Liver (tissue), 6 donors: ENCODE measurements around the gene NLGN3. TPM values are rescaled to one million over a fixed set of nuclear protein-coding genes. Genes with fewer than 3 reads are reported as not detected.

Experiments used
- FOXA2 ChIP-seq: IDR thresholded peaks from 2 replicates; pipeline ENCODE4 v1.6.1; 2016; ENCODE audit warnings: antibody characterized with exemption
- GABPA ChIP-seq, 2 donors: IDR thresholded peaks in 1 of 2; conservative IDR thresholded peaks in 1 of 2; 2 replicates each; pipeline ENCODE4 v1.6.1; 2016; ENCODE audit warnings: antibody characterized with exemption in 2 of 2, mild to moderate bottlenecking in 1 of 2, moderate library complexity in 1 of 2
- HNF4G ChIP-seq: IDR thresholded peaks from 2 replicates; pipeline ENCODE4 v1.6.1; 2016; ENCODE audit warnings: antibody characterized with exemption
- polyA plus RNA-seq, 2 donors: library from polyadenylated mRNA; stranded (reverse) in 1 of 2; unstranded in 1 of 2; fragments of 200-250 nt in 1 of 2; fragments of >200 nt in 1 of 2; fragmentation: Nextera tagmentation in 1 of 2; extraction: Ambion mirVana in 1 of 2; gene quantifications; one replicate each; pipeline versions ENCODE4 v1.2.1 to v1.2.3, GENCODE V29; 2013 to 2015
- small RNA-seq: library from RNA; depleted of rRNA; stranded (forward); fragments of <200 nt; gene quantifications from one replicate; pipeline ENCODE3, GENCODE V24; 2014
- total RNA-seq, 2 donors: library from RNA; depleted of rRNA; stranded (reverse); fragments of >200 nt; gene quantifications; one replicate each; pipeline ENCODE4 v1.2.3, GENCODE V29; 2014
- TF ChIP-seq, protein P1 (sequence below): IDR thresholded peaks from 2 replicates; pipeline ENCODE4 v1.6.1; 2016; ENCODE audit warnings: antibody characterized with exemption
- TF ChIP-seq, protein P2 (sequence below): fragments of 150-350 bp; IDR thresholded peaks from 2 replicates; pipeline ENCODE4 v1.5.1; 2017; ENCODE audit warnings: improper control_type of control experiment, low read depth, low read length; ENCODE audit not compliant: missing input control
- donor health status: healthy.
- donor health status: healthy.
- donor health status: healthy.

Gene NLGN3
- total and polyA plus RNA-seq, 4 donors: 0.11 to 0.23 (median 0.15) TPM

DNA sequence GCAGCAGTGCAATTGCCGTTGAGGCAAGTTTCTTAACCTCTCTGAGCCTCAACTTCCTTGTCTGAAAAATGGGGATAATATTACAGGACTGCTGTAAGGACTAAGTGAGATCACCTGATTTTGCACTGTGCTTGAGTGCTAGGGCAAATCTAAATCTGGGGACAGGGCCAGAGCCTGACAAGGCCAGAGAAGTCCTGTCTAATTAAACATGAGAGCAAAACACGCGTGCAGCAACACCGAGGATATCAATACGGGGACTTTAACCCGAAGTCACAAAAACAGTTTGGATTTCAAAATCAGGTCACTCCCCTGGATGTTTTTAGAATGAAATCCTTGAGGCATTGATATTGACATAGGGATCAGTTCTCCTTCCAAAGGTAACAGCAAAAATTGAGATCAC, 72.7 kb downstream of the NLGN3 start (continued):
- TF ChIP-seq, protein P1, sequence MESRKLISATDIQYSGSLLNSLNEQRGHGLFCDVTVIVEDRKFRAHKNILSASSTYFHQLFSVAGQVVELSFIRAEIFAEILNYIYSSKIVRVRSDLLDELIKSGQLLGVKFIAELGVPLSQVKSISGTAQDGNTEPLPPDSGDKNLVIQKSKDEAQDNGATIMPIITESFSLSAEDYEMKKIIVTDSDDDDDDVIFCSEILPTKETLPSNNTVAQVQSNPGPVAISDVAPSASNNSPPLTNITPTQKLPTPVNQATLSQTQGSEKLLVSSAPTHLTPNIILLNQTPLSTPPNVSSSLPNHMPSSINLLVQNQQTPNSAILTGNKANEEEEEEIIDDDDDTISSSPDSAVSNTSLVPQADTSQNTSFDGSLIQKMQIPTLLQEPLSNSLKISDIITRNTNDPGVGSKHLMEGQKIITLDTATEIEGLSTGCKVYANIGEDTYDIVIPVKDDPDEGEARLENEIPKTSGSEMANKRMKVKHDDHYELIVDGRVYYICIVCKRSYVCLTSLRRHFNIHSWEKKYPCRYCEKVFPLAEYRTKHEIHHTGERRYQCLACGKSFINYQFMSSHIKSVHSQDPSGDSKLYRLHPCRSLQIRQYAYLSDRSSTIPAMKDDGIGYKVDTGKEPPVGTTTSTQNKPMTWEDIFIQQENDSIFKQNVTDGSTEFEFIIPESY: peak; percentile 49
- TF ChIP-seq GABPA (IDR thresholded peaks at IDR 0.05 in 1 of 2, conservative IDR thresholded peaks at IDR 0.05 in 1 of 2) (peak in 1 of 2 donors; percentile 44), HNF4G (peak; percentile 81), FOXA2 (no peak)
- TF ChIP-seq, protein P2, sequence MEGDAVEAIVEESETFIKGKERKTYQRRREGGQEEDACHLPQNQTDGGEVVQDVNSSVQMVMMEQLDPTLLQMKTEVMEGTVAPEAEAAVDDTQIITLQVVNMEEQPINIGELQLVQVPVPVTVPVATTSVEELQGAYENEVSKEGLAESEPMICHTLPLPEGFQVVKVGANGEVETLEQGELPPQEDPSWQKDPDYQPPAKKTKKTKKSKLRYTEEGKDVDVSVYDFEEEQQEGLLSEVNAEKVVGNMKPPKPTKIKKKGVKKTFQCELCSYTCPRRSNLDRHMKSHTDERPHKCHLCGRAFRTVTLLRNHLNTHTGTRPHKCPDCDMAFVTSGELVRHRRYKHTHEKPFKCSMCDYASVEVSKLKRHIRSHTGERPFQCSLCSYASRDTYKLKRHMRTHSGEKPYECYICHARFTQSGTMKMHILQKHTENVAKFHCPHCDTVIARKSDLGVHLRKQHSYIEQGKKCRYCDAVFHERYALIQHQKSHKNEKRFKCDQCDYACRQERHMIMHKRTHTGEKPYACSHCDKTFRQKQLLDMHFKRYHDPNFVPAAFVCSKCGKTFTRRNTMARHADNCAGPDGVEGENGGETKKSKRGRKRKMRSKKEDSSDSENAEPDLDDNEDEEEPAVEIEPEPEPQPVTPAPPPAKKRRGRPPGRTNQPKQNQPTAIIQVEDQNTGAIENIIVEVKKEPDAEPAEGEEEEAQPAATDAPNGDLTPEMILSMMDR: no peak

Small RNA genes within 50 kb of the gene (small RNA-seq; reads per million reads assigned to genes)
- gene CXorf65: not detected

Other genes starting within 250 kb of the NLGN3 start
- under 1 TPM; 0.08 to 0.14 TPM for gene TEX11, start 236.1 kb upstream of the NLGN3 start, total RNA-seq
- gene TEX11, start 236.1 kb upstream of the NLGN3 start, polyA plus RNA-seq: under 1 TPM in 1 of 2 donors, not detected in 1; 0.03 TPM
- under 1 TPM in 1 of 2 donors, not detected in 1; 0.09 TPM for gene SLC7A3, start 213.7 kb upstream of the NLGN3 start, total RNA-seq
- not detected for gene SLC7A3, start 213.7 kb upstream of the NLGN3 start, polyA plus RNA-seq
- 10 to 100 TPM; 13.1 to 21.7 TPM for gene SNX12, start 76.5 kb upstream of the NLGN3 start, total RNA-seq
- 10 to 100 TPM in 1 of 2 donors, 1 to 10 TPM in 1; 4.5 to 18.6 TPM for gene SNX12, start 76.5 kb upstream of the NLGN3 start, polyA plus RNA-seq
- gene FOXO4, start 49.0 kb upstream of the NLGN3 start, total RNA-seq: 10 to 100 TPM in 1 of 2 donors, 1 to 10 TPM in 1; 3.7 to 38.2 TPM
- 1 to 10 TPM in 1 of 2 donors, under 1 TPM in 1; 0.50 to 4.2 TPM for gene FOXO4, start 49.0 kb upstream of the NLGN3 start, polyA plus RNA-seq
- not detected for gene CXorf65, start 38.1 kb upstream of the NLGN3 start, total RNA-seq
- gene CXorf65, start 38.1 kb upstream of the NLGN3 start, polyA plus RNA-seq: not detected
- 1 to 10 TPM; 2.2 to 3.0 TPM for gene IL2RG, start 33.3 kb upstream of the NLGN3 start, total RNA-seq
- gene IL2RG, start 33.3 kb upstream of the NLGN3 start, polyA plus RNA-seq: 1 to 10 TPM; 3.6 to 4.0 TPM
- 10 to 100 TPM; 13.1 to 25.6 TPM for gene MED12, start 26.2 kb upstream of the NLGN3 start, total RNA-seq
- gene MED12, start 26.2 kb upstream of the NLGN3 start, polyA plus RNA-seq: 1 to 10 TPM; 3.2 to 5.4 TPM
- 100 to 1,000 TPM in 1 of 2 donors, 10 to 100 TPM in 1; 77.1 to 167 TPM for gene GJB1, start 78.4 kb downstream of the NLGN3 start, total RNA-seq
- gene GJB1, start 78.4 kb downstream of the NLGN3 start, polyA plus RNA-seq: 100 to 1,000 TPM; 232 to 251 TPM
- gene ZMYM3, start 109.3 kb downstream of the NLGN3 start, total RNA-seq: 10 to 100 TPM in 1 of 2 donors, 1 to 10 TPM in 1; 6.9 to 13.3 TPM
- gene ZMYM3, start 109.3 kb downstream of the NLGN3 start, polyA plus RNA-seq: 1 to 10 TPM; 4.5 to 5.5 TPM
- 100 to 1,000 TPM; 138 to 140 TPM for gene NONO, start 138.8 kb downstream of the NLGN3 start, total RNA-seq
- 10 to 100 TPM; 66.1 to 74.7 TPM for gene NONO, start 138.8 kb downstream of the NLGN3 start, polyA plus RNA-seq
- gene ITGB1BP2, start 156.9 kb downstream of the NLGN3 start, total RNA-seq: 1 to 10 TPM; 1.1 to 3.3 TPM
- under 1 TPM; 0.23 to 0.51 TPM for gene ITGB1BP2, start 156.9 kb downstream of the NLGN3 start, polyA plus RNA-seq
- gene TAF1, start 221.5 kb downstream of the NLGN3 start, total RNA-seq: 10 to 100 TPM; 25.3 to 37.7 TPM
- gene TAF1, start 221.5 kb downstream of the NLGN3 start, polyA plus RNA-seq: 1 to 10 TPM; 2.8 to 4.0 TPM